NCI-H460 (cell line): ENCODE measurements around the gene RIMOC1. TPM values are rescaled to one million over a fixed set of nuclear protein-coding genes. Genes with fewer than 3 reads are reported as not detected.

Experiments used
- DNase-seq: peaks from one replicate; pipeline ENCODE4 v3.0.0-alpha.2; 2016; ENCODE audit warnings: low read depth; ENCODE audit errors: extremely low read depth
- polyA plus RNA-seq: library from polyadenylated mRNA; depleted of rRNA; stranded (reverse); fragments of >200 nt; gene quantifications from 2 replicates; pipeline ENCODE4 v1.2.3, GENCODE V29; 2014; cell fraction: nucleus; rRNA removed
- total RNA-seq: library from RNA; depleted of rRNA; stranded (reverse); fragments of >200 nt; shearing (Covaris generic); gene quantifications from 2 replicates; pipeline ENCODE4 v1.2.3, GENCODE V29; 2014; rRNA removed

Gene RIMOC1
- 34.6 and 34.8 TPM in 2 replicates for total RNA-seq
- polyA plus RNA-seq = 10.9 TPM in 2 replicates

- peak; percentile 99 for DNase-seq
These were observed at the start of gene RIMOC1 for GRCh38 chr5:41903892-41904799. Gene RIMOC1, plus strand, starts transcription at chr5:41904344. Its CDS starts 24 bp downstream, at chr5:41904368.

GRCh38 chr5:41856644-41857491 is 47.3 kb upstream of the RIMOC1 start:
- DNase-seq = peak; percentile 76

GRCh38 chr5:41857989-41858388 is 46.2 kb upstream of the RIMOC1 start:
- DNase-seq = no peak

GRCh38 chr5:41858890-41859289 is 45.3 kb upstream of the RIMOC1 start:
- no peak for DNase-seq

GRCh38 chr5:41863871-41864486 is 40.2 kb upstream of the RIMOC1 start:
- no peak for DNase-seq

GRCh38 chr5:41869151-41869723 is 34.9 kb upstream of the RIMOC1 start:
- no peak for DNase-seq

GRCh38 chr5:41869724-41870626 is 34.2 kb upstream of the RIMOC1 start, which contains the start of gene OXCT1:
Gene OXCT1, minus strand, starts transcription at chr5:41870425. Its CDS starts 67 bp downstream, at chr5:41870358.
- DNase-seq = peak; percentile 68

GRCh38 chr5:41870627-41871048 is 33.5 kb upstream of the RIMOC1 start:
- DNase-seq = no peak

GRCh38 chr5:41871852-41872251 is 32.3 kb upstream of the RIMOC1 start:
- DNase-seq = no peak

GRCh38 chr5:41874512-41875060 is 29.6 kb upstream of the RIMOC1 start:
- DNase-seq = no peak

- no peak for DNase-seq
These were observed 29.0 kb upstream of the RIMOC1 start for GRCh38 chr5:41875121-41875520.

GRCh38 chr5:41876678-41877077 is 27.5 kb upstream of the RIMOC1 start:
- no peak for DNase-seq

GRCh38 chr5:41877408-41877807 is 26.7 kb upstream of the RIMOC1 start:
- no peak for DNase-seq

- DNase-seq = no peak
These were observed 26.0 kb upstream of the RIMOC1 start for GRCh38 chr5:41878173-41878572.

- DNase-seq = no peak
These were observed 25.3 kb upstream of the RIMOC1 start for GRCh38 chr5:41878643-41879478.

- DNase-seq = no peak
These were observed 21.4 kb upstream of the RIMOC1 start for GRCh38 chr5:41882765-41883164.

GRCh38 chr5:41883243-41883642 is 20.9 kb upstream of the RIMOC1 start:
- DNase-seq = no peak

- no peak for DNase-seq
These were observed 20.2 kb upstream of the RIMOC1 start for GRCh38 chr5:41883936-41884335.
